ENCODE data around the gene MYO16.

The MYO16 gene

DNA sequence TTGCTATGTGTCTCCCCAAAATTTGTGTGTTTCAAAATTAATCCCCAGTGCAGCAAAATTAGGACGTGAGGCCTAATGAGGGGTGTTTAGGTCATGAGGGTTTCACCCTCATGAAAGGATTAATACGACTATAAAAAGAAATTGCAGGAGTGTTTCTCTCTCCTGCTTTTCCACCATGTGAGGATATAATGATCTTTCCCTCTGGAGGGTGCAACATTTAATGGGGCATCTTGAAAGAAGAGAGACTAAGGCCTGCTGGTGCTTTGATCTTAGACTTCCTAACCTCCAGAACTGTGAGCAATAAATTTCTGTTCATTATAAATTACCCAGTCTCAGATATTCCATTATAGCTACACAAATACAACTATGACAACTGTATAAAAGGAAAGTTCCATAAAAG is 183.2 kb downstream of the MYO16 start:
- no peak for FAIRE-seq

DNA sequence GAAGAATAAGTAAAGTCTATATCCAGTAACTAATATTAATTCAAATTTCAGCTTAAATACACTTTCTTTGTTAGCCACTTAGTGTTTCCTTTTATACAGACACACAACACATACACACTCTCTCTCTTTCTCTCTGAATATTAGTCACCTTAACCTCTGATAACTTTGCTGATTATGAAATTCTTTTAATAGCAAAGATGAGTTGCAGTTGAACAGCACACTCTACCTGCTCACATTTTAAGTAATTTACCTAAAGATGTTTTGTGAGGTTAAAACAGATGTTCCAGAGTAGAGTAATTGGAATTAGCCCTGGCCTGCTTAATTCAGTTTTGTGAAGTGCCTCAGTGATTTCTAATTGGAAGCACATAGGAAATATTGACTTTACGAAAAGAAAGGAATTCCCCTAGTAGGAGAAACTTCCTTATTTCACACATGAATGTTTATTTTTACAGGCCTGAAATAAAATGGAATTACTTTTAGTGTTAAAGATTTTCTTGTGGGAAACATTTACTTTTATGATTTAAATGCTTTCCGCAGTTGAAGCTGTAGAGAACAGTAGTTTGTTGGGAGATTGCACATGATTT is 184.3 kb downstream of the MYO16 start:
- FAIRE-seq, result no peak

- no peak for FAIRE-seq
These were observed 187.0 kb downstream of the MYO16 start for GRCh38 chr13:108816375-108816774.

GRCh38 chr13:108827646-108828045 is 198.2 kb downstream of the MYO16 start:
- no peak for FAIRE-seq

DNA sequence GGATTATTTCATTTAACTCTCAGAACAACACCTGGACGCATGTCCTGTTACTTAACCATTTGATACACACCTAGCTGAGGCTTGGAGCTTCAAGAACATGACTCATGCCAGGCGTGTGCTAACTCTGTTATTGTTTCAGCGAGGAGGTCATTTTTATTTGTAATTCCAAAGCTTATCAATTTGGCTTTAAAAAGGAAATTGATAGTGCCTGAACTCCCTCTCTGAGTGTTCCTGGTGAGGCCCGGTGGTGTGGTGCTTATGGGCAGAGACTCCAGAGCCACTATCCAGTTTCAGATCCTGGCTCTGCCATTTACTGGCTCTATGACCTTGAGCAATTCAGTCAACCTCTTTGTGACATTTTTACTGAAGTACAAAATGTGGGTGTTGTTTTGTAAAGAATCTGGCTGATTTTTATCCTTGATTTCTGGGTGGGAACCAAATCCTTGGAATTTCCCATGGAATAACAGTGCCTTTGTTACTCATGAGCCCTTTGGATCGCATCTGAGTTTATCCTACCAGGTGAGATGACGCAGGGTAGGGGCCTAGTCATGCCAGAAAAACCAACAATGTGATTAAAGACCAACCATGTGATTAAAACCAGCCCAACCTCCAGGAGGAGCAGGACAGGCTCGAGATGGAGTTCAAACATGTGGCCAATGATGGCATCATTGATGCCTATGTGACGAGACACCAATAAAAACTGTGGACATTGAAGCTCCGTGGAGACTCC is 198.8 kb downstream of the MYO16 start:
- no peak for FAIRE-seq

GRCh38 chr13:108830916-108831315 is 201.5 kb downstream of the MYO16 start:
- FAIRE-seq, result no peak

DNA sequence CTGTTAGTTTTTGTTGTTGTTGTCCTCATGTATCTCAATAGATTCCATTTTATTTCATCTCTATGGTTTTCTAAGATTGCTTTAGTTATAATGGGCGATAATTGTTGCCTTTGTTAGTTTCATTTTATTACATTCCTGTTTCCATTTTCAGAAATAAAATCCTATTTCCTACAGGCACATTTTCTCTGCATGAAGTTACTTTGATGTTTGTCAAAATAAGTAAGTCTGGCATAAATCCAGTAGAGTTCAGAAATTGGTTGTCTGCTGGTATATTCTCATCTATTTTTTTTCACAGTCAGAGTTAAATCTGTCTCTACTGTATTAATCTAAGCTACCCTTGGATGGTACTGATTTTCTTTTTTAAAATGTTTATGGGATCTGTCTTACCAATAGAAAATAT is 204.1 kb downstream of the MYO16 start:
- no peak for FAIRE-seq

- FAIRE-seq, result no peak
These were observed 204.8 kb downstream of the MYO16 start for GRCh38 chr13:108834193-108834592.

DNA sequence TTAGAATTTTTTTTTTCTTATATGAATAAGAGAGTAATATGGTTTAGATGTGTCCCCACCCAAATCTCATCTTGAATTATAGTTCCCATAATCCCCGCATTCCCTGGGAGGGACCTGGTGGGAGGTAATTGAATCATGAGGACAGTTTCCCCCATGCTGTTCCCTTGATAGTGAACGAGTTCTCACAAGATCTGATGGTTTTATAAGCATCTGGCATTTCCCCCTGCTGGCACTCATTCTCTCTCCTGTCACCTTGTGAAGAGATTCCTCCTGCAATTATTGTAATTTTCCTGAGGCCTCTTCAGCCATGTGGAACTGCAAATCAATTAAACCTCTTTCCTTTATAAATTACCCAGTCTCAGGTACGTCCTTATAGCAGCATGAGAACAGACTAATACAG is 205.7 kb downstream of the MYO16 start:
- no peak for FAIRE-seq

GRCh38 chr13:108850691-108851090 is 221.3 kb downstream of the MYO16 start:
- no peak for FAIRE-seq

DNA sequence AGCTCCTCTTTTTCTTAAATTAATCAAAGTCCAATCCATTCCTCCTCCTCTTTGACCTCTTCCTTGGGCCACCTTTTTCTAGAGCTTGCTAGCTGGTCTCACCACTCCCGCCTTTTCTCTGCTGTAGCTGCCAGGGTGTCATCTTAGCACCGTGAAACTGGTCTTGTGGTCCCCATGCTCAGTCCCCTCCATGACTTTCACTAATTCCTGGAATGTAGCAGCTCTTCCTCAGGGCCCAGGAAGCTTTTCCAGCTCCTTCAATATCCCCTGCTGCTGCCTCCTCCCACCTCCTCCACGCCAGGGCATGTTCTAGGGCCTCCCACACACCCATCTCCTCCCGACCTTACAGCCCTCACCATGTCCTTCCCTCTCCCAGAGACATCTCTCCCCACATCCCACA is 222.2 kb downstream of the MYO16 start:
- FAIRE-seq, result no peak

GRCh38 chr13:108853031-108853430 is 223.6 kb downstream of the MYO16 start:
- no peak for FAIRE-seq

DNA sequence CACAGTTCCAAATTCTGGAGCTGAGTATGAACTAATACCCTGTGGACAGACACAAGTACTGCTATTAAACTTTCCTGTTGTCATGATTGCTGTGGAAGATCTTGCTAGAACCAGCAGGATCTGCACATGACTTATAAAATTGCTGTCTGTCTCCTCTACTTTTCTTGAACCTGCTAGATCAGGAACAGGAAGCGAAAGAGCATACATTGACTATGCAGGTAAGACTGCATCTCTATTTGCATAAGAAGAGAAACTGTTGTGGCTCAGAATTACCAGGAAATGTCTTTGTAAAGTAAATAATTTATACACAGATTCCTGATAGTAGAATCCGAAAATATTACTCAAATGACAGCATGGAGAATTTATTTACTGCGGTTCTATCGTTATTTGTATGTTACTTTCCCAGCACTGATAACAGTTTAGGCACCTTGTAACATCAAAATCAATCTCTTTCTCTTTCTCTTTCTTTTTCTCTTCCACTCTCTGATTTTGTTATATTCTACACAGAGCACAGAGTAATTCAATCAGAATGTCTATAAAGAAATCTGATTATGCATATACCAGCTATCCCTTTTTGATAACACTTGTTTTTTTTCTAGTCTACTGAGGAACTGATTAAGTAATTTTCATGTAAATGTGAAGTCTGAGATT is 226.5 kb downstream of the MYO16 start:
- FAIRE-seq, result no peak

- FAIRE-seq, result no peak
These were observed 229.3 kb downstream of the MYO16 start for GRCh38 chr13:108858676-108859075.

DNA sequence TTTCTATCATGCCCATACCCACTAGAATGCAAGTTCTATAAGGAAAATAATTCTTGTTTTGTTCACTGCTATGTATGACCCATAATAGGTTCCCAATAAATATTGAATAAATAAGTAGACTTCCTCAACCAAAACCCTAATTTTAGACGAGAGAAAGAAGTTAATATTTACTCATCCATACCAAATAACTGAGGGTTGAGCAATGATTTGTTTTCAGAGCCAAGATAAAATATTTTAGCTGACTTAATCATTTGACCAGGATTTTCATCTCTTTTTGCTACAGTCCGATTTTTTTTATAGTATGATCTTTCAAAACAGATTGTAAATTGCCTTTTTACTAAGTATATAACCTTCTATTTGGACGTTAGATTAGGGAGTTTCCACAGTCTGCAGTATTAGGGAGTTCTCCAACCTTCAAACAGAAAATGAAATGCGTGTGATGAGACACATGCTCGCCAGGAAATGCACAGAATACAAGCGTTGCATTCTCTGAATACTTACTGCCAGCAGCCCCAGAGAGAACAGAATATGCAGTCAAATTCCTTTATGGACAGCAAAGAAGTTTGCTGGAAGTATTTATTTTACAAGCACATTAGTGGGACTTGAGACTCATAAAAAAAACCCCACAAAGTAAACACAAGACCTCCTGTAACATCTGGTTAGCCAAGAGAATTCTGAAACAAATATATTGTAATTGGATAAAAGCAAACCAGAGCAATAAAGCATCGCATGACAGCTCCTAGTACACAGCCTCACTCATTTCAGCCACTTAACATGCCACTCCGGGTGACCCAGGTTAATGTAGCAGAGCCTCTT is 230.0 kb downstream of the MYO16 start:
- no peak for FAIRE-seq

DNA sequence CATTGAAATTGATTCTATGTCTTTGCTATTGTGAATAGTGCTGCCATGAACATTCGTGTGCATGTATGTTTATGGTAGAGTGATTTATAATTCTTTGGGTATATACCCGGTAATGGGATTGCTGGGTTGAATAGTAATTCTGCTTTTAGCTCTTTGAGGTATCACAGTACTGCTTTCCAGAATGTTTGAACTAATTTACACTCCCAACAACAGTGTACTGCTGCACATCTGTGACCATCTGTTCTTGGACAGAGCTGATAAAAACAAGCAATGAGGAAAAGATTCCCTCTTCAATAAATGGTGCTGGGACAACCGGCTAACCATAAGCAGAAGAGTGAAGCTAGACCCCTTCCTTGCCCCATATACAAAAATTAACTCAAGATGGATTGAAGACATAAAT is 231.0 kb downstream of the MYO16 start:
- no peak for FAIRE-seq

DNA sequence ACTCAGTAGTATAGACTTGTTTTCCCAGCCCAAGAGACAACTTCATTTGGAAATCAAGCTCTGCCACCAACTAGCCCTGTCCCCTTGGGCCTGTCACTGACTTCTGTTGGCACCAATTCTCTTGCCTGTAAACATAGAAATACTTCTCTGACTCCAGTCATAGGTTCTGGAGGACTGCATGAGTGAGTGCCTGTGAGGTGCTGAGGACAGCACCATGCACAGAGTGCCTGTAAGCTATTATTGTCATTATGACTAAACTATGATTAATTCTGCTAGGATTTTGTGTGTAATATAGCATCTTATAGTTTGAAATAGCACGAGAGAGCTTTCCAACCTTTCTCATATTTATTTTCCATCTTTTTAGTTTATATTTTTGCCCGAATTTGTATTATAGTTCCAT is 247.9 kb downstream of the MYO16 start:
- no peak for FAIRE-seq

DNA sequence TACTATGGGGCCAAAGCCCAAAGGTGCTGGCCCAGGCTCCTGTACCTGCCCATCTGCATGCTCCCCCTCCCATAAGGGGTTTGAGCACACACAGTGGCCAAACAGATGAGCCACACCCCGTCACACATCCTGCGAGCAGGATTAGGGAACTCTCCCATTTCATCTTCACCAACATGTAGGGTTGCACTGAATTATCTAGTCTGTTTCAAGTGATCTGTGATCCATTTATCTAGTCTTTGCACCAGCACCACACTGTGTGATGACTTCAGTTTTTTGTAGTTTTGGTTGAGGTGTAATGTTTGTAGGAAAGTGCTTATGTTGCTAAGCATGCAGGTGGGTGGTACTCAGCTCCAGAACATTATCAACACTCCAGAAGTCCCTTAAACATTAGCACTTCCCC is 249.3 kb downstream of the MYO16 start:
- FAIRE-seq, result no peak

DNA sequence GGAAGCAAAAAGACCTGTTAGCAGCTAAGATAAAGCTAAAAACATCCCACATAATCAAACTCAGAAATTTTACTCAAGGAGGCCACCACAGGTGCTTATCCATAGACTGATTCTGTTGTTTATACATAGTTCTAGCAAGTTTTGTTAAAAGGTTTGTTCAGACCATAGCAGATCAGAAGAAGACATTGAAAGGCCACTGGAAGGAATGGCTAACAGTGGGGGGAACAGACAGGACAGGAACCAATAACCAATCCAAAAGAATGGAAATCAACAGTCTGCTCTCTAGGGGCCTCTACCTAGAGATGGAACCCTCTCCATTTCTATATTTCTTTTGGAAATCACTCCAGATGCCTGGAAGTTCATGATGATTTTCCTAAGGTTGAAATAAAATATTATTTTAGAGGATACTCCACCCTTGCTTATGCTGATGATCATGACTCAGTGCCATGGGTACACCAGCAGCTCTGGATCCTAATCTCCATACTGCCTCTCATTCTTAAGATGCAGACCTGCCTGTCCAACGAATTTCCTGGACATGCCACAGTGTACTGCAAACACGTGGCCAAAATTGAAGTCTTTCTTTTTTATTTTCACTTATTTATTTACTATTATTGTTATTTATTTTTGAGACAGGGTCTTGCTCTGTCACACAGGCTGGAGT is 260.0 kb downstream of the MYO16 start:
- no peak for FAIRE-seq

DNA sequence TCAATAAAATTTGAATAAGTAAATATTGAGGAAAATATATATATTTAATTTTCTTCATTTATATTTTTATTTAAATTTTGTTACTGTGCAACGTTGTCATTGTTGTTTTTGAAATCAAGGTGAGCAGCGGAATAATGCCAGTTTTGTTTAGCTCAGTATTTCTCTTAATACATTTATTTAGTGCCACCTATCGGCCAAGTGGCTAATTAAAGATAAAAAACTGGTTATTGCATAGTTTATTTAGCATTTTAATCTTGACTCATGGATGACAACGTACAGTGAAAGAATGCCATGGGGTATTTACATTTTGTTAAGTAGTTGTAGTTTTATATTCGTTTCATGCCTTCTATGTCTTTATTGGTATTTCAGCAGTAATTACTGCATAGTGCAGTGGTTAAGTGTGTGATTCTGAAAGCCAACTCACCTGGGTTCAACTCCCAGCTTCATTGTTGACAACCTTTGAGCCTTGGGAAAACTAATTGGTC is 265.9 kb downstream of the MYO16 start:
- FAIRE-seq, result peak; percentile 97

- FAIRE-seq, result no peak
These were observed 268.5 kb downstream of the MYO16 start for GRCh38 chr13:108897955-108898354.

DNA sequence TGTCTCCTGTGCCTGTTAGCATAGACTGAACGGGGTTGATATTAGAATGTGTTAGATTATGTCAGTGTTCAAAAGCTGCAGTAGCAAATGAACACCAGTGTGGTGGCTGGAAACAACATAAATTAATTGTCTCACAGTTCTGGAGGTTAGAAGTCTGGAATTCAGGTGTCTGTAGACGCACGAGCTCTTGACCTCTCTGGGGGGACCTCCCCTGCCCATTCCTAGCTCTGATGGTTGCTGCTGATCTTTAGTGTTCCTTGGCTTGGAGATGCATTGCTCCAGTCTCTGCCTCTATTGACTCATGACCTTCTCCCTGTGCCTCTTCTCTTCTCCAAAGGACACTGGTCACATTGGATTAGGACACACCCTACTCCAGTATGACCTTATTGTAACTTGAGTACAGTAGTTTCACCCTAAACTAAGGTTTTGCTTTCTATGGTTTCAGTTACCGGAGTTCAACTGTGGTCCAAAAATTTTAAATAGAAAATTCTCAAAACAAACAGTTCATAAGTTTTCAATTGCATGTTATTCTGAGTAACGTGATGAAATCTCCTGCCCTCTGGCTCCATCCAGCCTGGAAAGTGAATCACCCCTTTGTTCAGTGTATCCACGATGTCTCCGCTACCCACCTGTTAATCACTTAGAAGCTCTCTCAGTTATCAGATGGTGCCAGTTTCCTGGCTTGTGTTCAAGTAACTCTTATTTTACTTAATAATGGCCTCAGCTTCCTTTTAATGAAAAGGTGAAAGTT is 273.2 kb downstream of the MYO16 start:
- no peak for FAIRE-seq

Measured in A204.1 (cell line).